GM12892 (cell line): ENCODE results near the gene IQCB1.
A peak's percentile ranks its signal among the peaks of the same experiment; 100 is the strongest.
"Not testable (repeated sequence)": the region's sequence is repeated elsewhere in the genome, so short reads cannot be mapped to it uniquely, and the experiment has no call there.

Experiments used
- DNase-seq: peaks from one replicate; pipeline ENCODE4 v3.0.0; 2011; ENCODE audit not compliant: insufficient read length
- FAIRE-seq: peaks from 2 replicates; lab custom pipeline; 2011; peaks lifted over from hg19 to GRCh38; lab: Jason Lieb, UNC
- POLR2A ChIP-seq: IDR thresholded peaks from 2 replicates; pipeline ENCODE4 v1.6.1; 2011; ENCODE audit warnings: low read depth, low read length, control low read depth
- POLR2AphosphoS5 ChIP-seq: IDR thresholded peaks from 2 replicates; pipeline ENCODE4 v1.6.1; 2011; ENCODE audit warnings: low read depth, low read length, control low read depth
- TAF1 ChIP-seq: IDR thresholded peaks from 2 replicates; pipeline ENCODE4 v1.6.1; 2011; ENCODE audit warnings: low read depth, mild to moderate bottlenecking, control low read depth, low read length, borderline replicate concordance

The IQCB1 gene

GRCh38 chr3:121803771-121804320, 31.0 kb downstream of the IQCB1 start:
- FAIRE-seq (no peak), DNase-seq (no peak)
- TF ChIP-seq TAF1 (no peak), POLR2A (no peak), POLR2AphosphoS5 (no peak)

GRCh38 chr3:121800906-121801305, 34.0 kb downstream of the IQCB1 start:
- TF ChIP-seq TAF1 = no peak
- TF ChIP-seq POLR2A = no peak
- no peak for TF ChIP-seq POLR2AphosphoS5
- FAIRE-seq = peak; percentile 5
- no peak for DNase-seq

- FAIRE-seq (no peak), DNase-seq (no peak)
- TF ChIP-seq POLR2A = no peak
- no peak for TF ChIP-seq TAF1
Observed at GRCh38 chr3:121796970-121797369, 37.9 kb downstream of the IQCB1 start.

DNA sequence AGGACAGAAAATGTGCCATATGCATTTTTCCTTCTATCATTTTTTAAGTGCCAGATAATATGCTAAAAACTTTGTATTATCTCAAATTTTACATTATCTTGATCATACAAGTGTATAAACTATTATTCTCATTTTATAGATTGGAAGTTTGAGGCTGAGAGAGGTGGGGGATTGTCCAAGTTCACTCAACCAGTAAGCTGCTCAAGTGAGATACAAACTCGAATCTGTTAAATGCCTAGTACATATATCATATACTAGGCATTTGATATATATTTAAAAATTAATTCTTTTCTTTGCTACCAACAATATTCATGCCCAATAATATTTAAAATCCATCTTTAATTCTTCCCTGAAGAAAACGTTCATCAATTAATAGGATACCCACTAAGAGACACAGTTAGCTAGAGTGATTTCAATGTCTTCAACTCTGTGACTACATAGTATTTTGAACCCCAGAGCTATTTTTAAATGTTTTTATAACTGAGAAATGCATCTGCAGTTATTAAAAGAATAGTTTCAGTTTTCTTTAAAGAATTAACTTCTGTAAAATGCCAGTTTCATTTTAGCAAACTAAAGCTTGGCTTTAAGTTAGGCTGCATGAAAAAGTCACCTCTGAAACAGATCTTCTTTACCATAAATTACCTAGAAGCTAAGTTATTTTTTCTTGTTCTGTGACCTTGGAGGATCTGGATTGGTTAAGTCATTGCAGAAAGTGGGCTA, 40.4 kb downstream of the IQCB1 start:
- TF ChIP-seq POLR2AphosphoS5 = no peak
- TF ChIP-seq TAF1 = no peak
- TF ChIP-seq POLR2A = no peak
- peak; percentile 48 for FAIRE-seq
- no peak for DNase-seq

- FAIRE-seq (peak; percentile 73), DNase-seq (no peak)
- TF ChIP-seq TAF1 (no peak), POLR2AphosphoS5 (no peak), POLR2A (no peak)
Observed at GRCh38 chr3:121793078-121793477, 41.8 kb downstream of the IQCB1 start.

DNA sequence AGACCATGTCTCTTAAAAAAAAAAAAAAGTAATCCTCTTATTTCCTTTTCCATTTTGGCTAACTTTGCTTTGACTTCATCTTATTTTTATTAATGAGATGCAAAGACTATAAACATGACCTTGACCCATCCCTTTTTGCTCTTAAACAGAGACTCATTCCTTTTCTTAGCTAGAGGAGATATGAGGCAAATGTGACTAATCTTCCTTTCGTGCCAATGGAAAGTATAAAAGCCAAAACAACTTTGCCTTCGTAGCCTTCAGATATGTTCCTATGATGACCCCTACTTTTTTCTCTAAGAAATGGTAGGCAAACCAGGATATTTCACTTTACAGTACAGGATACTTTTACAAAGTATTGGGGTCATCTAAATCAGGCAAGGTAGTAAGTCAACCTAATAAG, 48.4 kb downstream of the IQCB1 start:
- TF ChIP-seq POLR2AphosphoS5 (no peak), TAF1 (no peak), POLR2A (no peak)
- no peak for FAIRE-seq
- no peak for DNase-seq

DNA sequence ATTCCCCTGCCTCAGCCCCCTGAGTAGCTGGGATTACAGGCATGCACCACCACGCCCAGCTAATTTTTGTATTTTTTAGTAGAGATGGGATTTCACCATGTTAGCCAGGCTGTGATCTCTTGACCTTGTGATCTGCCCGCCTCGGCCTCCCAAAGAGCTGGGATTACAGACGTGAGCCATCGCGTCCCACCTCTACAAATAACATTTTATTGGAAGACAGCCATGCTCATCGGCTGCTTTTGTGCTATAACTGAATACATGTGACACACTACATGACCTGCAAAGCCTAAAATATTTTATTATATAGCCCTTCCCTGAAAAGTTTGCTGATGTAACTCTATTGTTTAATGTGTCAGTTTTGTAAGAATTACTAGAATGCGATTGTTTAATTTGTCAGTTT, 52.1 kb downstream of the IQCB1 start:
- DNase-seq, FAIRE-seq: not testable (repeated sequence)

GRCh38 chr3:121781611-121782010, 53.2 kb downstream of the IQCB1 start:
- DNase-seq = no peak
- no peak for TF ChIP-seq POLR2AphosphoS5
- TF ChIP-seq TAF1 = no peak
- TF ChIP-seq POLR2A = no peak
- FAIRE-seq = no peak

DNA sequence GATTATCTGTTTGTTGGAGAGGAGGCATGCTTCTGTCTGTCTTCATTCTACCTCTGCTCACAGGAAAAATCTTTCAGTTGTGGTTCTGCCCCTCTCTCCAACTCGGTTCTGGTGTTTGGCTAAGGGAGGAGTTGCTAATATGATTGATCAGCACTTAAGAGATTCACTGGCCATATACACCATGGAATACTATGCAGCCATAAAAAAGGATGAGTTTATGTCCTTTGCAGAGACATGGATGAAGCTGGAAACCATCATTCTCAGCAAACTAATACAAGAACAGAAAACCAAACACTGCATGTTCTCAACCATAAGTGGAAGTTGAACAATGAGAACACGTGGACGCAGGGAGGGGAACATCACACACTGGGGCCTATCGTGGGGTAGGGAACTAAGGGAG, 59.8 kb downstream of the IQCB1 start:
- not testable (repeated sequence) for FAIRE-seq, DNase-seq

DNA sequence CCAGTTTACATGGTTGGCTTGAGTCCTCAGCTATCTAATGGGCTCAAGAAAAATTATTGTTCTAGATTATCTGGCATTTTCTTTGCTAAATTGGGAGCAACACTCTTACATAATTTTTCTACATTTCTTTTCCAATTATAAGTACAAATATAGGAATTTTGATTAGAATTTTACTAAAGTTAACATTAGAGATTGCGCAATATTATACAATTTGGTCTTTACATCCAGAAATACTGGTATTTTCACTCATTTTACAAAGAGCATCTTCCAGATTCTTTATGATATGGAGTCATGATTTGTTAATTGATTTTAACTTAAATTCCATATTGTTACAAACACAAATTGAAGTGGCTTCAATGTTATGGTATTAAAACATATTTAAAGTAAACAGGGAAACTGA, 65.6 kb downstream of the IQCB1 start:
- TF ChIP-seq TAF1 (no peak), POLR2AphosphoS5 (no peak), POLR2A (no peak)
- no peak for FAIRE-seq
- DNase-seq = no peak

- DNase-seq (no peak), FAIRE-seq (peak; percentile 9)
Observed at GRCh38 chr3:121768452-121768851, 66.4 kb downstream of the IQCB1 start.

GRCh38 chr3:121759541-121760202, 75.2 kb downstream of the IQCB1 start:
- DNase-seq = no peak
- FAIRE-seq = no peak
- TF ChIP-seq POLR2AphosphoS5 (no peak), POLR2A (no peak), TAF1 (no peak)

More at GRCh38 chr3:121768452-121768851, 66.4 kb downstream of the IQCB1 start:
- TF ChIP-seq TAF1 = no peak
- no peak for TF ChIP-seq POLR2A
- no peak for TF ChIP-seq POLR2AphosphoS5
